Testis (tissue), 3 donors: ENCODE measurements around the gene LRP1B. TPM values are rescaled to one million over a fixed set of nuclear protein-coding genes. Genes with fewer than 3 reads are reported as not detected.

Experiments
- DNase-seq: peaks from one replicate; pipeline ENCODE4 v3.0.0-alpha.2; 2019
- H3K27ac ChIP-seq, 2 donors: fragments of 200-600 bp; sonication (generic); one replicate each; pipeline ENCODE4 v1.5.1; 2019
- H3K27me3 ChIP-seq: fragments of 200-600 bp; sonication (generic); one replicate; pipeline ENCODE4 v1.5.1; 2019
- H3K36me3 ChIP-seq: fragments of 200-600 bp; sonication (generic); one replicate; pipeline ENCODE4 v1.5.1; 2017; ENCODE audit warnings: low read depth; ENCODE audit errors: missing control alignments
- H3K4me1 ChIP-seq: fragments of 200-600 bp; sonication (generic); one replicate; pipeline ENCODE4 v1.5.1; 2019
- H3K4me3 ChIP-seq, 2 donors: fragments of 200-600 bp; sonication (generic); one replicate each; pipeline ENCODE4 v1.5.1; 2017 to 2019
- H3K9me3 ChIP-seq: fragments of 200-600 bp; sonication (generic); one replicate; pipeline ENCODE4 v1.5.1; 2017
- POLR2A ChIP-seq: fragments of 450-650 bp; IDR thresholded peaks from one replicate; pipeline ENCODE4 v1.6.1; 2017; ENCODE audit warnings: antibody characterized with exemption, mild to moderate bottlenecking, moderate library complexity
- WGBS, 2 donors: methylation state at CpG; one replicate each; pipeline ENCODE4 v1.1.5; 2018; 5-methylcytosine and 5-hydroxymethylcytosine counted together
- intact Hi-C: fragments of 100-400 bp; cut with DNase I; formaldehyde crosslinking; loops from one replicate; pipeline ENCODE4 v1.15.1; 2023; ENCODE audit warnings: low total_unique reads
- polyA plus RNA-seq: library from polyadenylated mRNA; stranded (reverse); fragments of 350-450 nt; fragmentation: Illumina TruSeq; extraction: RNeasy Lipid Tissue Mini Kit (QIAGEN cat#74804); gene quantifications from one replicate; pipeline ENCODE4 v1.2.3, GENCODE V29; 2014; ENCODE audit warnings: low read depth, low replicate concordance; ENCODE audit not compliant: insufficient read depth
- total RNA-seq, 2 donors: library from RNA; depleted of rRNA; stranded (reverse); fragments of >200 nt; gene quantifications; one replicate each; pipeline ENCODE4 v1.2.3, GENCODE V29; 2016
- TF ChIP-seq, protein P1 (sequence below), 3 experiments: fragments of 450-650 bp in 2 of 3; fragments of 200-600 bp in 1 of 3; sonication (generic) in 1 of 3; IDR thresholded peaks; one replicate each; pipeline ENCODE4 v1.5.1; 2016 to 2019; ENCODE audit warnings: antibody characterized with exemption in 3 of 3, mild to moderate bottlenecking in 2 of 3, moderate library complexity in 1 of 3

Gene LRP1B
- total and polyA plus RNA-seq, 3 donors from 2014 or later, result 0.79 to 1.9 (median 0.84) TPM

DNA sequence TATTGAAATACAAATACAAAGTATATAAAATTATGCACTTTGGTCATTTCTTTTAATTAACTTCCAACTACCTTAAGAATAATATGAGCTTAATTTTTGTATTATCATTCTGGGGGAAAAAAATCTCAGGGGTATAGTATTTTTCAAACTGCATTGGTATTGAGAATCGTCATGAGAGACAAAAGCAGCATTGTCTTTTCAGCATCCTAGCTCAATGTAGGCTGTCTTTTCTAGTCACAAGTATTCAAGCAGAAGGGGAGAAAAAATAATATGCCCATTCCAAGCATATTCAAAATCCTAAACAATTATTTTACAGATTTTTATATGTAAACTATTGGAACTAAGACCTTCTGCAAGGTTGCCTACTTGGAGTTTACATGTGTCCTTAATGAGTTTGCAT, 693.3 kb downstream of the LRP1B start:
- H3K4me1 ChIP-seq, result no peaks in the 10 kb centered on the region
- intact Hi-C loops, result no loop called here
- H3K4me3 ChIP-seq, result no peak overlapping the region
- H3K27ac ChIP-seq, result no peak overlapping the region
- no peaks in the 10 kb centered on the region for H3K9me3 ChIP-seq
- H3K36me3 ChIP-seq, result no peaks in the 10 kb centered on the region
- 87 to 90% methylated on average over 1 of the region's 1 CpG for WGBS, 2 donors
- no peaks in the 10 kb centered on the region for H3K27me3 ChIP-seq
- DNase-seq, result no peak
- TF ChIP-seq, protein P1, sequence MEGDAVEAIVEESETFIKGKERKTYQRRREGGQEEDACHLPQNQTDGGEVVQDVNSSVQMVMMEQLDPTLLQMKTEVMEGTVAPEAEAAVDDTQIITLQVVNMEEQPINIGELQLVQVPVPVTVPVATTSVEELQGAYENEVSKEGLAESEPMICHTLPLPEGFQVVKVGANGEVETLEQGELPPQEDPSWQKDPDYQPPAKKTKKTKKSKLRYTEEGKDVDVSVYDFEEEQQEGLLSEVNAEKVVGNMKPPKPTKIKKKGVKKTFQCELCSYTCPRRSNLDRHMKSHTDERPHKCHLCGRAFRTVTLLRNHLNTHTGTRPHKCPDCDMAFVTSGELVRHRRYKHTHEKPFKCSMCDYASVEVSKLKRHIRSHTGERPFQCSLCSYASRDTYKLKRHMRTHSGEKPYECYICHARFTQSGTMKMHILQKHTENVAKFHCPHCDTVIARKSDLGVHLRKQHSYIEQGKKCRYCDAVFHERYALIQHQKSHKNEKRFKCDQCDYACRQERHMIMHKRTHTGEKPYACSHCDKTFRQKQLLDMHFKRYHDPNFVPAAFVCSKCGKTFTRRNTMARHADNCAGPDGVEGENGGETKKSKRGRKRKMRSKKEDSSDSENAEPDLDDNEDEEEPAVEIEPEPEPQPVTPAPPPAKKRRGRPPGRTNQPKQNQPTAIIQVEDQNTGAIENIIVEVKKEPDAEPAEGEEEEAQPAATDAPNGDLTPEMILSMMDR (IDR thresholded peaks at IDR 0.05), result no peak

DNA sequence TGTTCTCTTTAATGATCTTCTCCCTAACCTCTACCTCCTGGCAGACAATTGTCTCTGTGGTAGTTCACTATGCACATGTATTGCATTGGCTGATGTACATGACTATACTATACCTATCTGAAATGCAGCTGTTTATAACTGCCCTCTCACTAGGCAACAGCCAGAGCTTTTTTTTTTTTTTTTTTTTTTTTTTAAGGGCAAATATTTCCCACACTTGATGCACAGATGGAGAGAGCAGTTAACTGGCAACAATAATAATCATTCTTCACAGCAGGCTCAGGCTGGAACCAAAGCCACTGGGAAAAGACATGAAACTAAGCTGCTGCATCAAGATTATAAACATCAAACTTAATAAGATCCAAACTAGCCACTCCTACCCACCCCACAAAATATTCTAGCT, 707.7 kb downstream of the LRP1B start:
- H3K9me3 ChIP-seq, result no peaks in the 10 kb centered on the region
- no peak overlapping the region for H3K4me3 ChIP-seq
- intact Hi-C loops, result no loop called here
- no peak overlapping the region for H3K27ac ChIP-seq
- TF ChIP-seq, protein P1 (IDR thresholded peaks at IDR 0.05), result no peak
- no peak for TF ChIP-seq POLR2A
- no peaks in the 10 kb centered on the region for H3K4me1 ChIP-seq
- no peaks in the 10 kb centered on the region for H3K36me3 ChIP-seq
- H3K27me3 ChIP-seq, result no peaks in the 10 kb centered on the region
- no peak for DNase-seq

DNA sequence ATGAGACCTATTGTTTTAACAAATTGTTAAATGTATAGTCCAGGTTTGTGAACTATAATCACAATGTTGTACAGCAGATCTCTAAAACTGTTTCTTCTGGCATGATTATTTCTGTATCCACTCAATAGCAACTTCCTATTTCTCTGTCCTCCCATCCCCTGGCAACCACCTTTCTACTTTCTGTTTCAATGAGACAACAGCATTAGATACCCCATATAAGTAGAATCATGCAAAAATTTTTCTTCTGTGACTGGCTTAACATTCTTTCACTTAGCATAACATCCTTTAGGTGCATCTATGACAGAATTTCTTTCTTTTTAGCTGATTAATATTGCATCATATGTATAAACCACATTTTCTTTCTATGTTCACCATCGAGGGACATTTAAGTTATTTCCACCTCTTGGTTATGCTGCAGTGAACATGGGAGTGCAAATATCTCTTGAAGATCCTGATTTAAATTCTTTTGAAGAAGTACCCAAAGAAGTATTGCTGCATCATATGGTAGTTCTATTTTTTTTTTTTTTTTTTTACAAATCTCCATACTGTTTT, 713.5 kb downstream of the LRP1B start:
- 83 to 93% methylated on average over 1 of the region's 1 CpG for WGBS, 2 donors
- Histone ChIP-seq H3K36me3 (no peaks in the 10 kb centered on the region), H3K4me1 (no peaks in the 10 kb centered on the region), H3K9me3 (no peaks in the 10 kb centered on the region), H3K4me3 (no peak overlapping the region), H3K27me3 (no peaks in the 10 kb centered on the region), H3K27ac (no peak overlapping the region)
- TF ChIP-seq, protein P1 (IDR thresholded peaks at IDR 0.05), result no peak
- no peak for TF ChIP-seq POLR2A
- no peak for DNase-seq
- intact Hi-C loops, result no loop called here

DNA sequence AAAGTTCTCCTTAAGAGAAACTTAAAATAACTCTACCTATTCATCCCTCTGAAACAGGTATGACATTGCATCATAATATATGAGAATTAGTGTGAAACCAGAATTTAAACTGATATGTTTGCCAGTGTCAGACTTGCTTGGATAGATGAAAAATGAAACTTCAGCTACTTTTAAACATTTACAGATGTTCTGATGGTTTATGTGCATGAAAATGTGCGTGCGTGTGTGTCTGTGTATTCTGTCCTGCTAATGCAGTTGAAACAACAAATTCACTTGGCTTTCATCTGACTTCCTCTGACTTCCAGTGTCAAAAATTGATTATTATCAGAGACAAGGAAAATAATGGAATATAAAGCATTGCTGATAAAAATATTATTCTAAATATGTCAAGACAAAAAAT, 719.4 kb downstream of the LRP1B start:
- no peaks in the 10 kb centered on the region for H3K9me3 ChIP-seq

DNA sequence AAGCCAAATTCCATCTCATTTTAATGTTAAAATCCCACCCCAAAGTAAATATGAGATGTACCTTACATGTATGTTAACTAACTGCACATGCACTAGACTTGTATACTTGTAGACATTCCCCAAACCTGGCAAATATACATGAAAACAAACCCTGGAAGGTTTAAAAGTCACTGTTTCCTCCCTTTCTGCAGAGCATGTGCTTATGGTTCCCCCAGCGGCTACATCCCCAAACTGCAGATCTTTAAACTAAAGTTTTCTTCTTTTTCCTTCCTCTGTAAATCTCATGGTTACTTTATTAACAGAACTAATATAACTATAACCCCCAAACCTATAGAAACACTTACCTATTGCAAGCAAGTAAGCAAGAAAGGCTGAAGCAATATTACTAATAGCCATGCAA, 731.5 kb downstream of the LRP1B start:
- H3K9me3 ChIP-seq, result no peaks in the 10 kb centered on the region
- DNase-seq, result no peak
- intact Hi-C loops, result no loop called here
- WGBS, 2 donors, result 47 to 50% methylated on average over 1 of the region's 1 CpG
- no peaks in the 10 kb centered on the region for H3K36me3 ChIP-seq
- H3K4me1 ChIP-seq, result no peaks in the 10 kb centered on the region
- H3K4me3 ChIP-seq, result no peak overlapping the region
- H3K27me3 ChIP-seq, result no peaks in the 10 kb centered on the region
- TF ChIP-seq, protein P1 (IDR thresholded peaks at IDR 0.05), result peak in 1 of 3 experiments; percentile 16
- no peak for TF ChIP-seq POLR2A
- H3K27ac ChIP-seq, result no peak overlapping the region

More for the DNA sequence above, 719.4 kb downstream of the LRP1B start:
- intact Hi-C loops, result no loop called here
- H3K27ac ChIP-seq, result no peak overlapping the region
- no peak overlapping the region for H3K4me3 ChIP-seq
- H3K27me3 ChIP-seq, result no peaks in the 10 kb centered on the region
- TF ChIP-seq, protein P1 (IDR thresholded peaks at IDR 0.05), result no peak
- no peak for TF ChIP-seq POLR2A
- H3K4me1 ChIP-seq, result no peaks in the 10 kb centered on the region
- WGBS, 2 donors, result 96 to 99% methylated on average over 2 of the region's 2 CpGs
- no peaks in the 10 kb centered on the region for H3K36me3 ChIP-seq
- DNase-seq, result no peak
